Endothelial cell (in vitro differentiated cells): Measurements from ENCODE around the gene KANSL1L. TPM values are rescaled to one million over a fixed set of nuclear protein-coding genes. Genes with fewer than 3 reads are reported as not detected.

Experiments
- DNase-seq: peaks from one replicate; pipeline ENCODE4 v3.0.0; 2021; ENCODE audit warnings: low spot score
- H3K27ac Mint-ChIP-seq: one replicate; pipeline ENCODE4 v1.8.0; 2021; ENCODE audit warnings: mixed read lengths, inconsistent platforms; ENCODE audit not compliant: unreplicated experiment
- H3K27me3 Mint-ChIP-seq: one replicate; pipeline ENCODE4 v1.8.0; 2021; ENCODE audit warnings: mild to moderate bottlenecking, moderate library complexity, mixed read lengths, inconsistent platforms; ENCODE audit not compliant: unreplicated experiment
- H3K36me3 Mint-ChIP-seq: one replicate; pipeline ENCODE4 v1.8.0; 2021; ENCODE audit warnings: mild to moderate bottlenecking, low read depth, mixed read lengths, inconsistent platforms; ENCODE audit not compliant: unreplicated experiment
- H3K4me1 Mint-ChIP-seq: one replicate; pipeline ENCODE4 v1.8.0; 2021; ENCODE audit warnings: mild to moderate bottlenecking, mixed read lengths, inconsistent platforms; ENCODE audit not compliant: unreplicated experiment
- H3K4me3 Mint-ChIP-seq: one replicate; pipeline ENCODE4 v1.8.0; 2021; ENCODE audit warnings: mild to moderate bottlenecking, mixed read lengths, inconsistent platforms; ENCODE audit not compliant: unreplicated experiment
- H3K9me3 Mint-ChIP-seq: one replicate; pipeline ENCODE4 v1.8.0; 2021; ENCODE audit warnings: mixed read lengths, inconsistent platforms; ENCODE audit not compliant: unreplicated experiment
- CTCF ChIP-seq: fragments of 200-600 bp; sonication (generic); IDR thresholded peaks from one replicate; pipeline ENCODE4 v1.5.0; 2021; ENCODE audit warnings: antibody characterized with exemption; ENCODE audit not compliant: unreplicated experiment
- total RNA-seq: library from RNA; stranded (reverse); fragmentation: NEBNext Ultra II Directional; extraction: Animal tissue kit (Norgen Biotek cat#: 25700); gene quantifications from one replicate; pipeline ENCODE4 v1.2.1, GENCODE V29; 2021; ENCODE audit not compliant: unreplicated experiment

Gene KANSL1L
- total RNA-seq, 1 donor from 2014 or later, result 13.0 TPM

DNA sequence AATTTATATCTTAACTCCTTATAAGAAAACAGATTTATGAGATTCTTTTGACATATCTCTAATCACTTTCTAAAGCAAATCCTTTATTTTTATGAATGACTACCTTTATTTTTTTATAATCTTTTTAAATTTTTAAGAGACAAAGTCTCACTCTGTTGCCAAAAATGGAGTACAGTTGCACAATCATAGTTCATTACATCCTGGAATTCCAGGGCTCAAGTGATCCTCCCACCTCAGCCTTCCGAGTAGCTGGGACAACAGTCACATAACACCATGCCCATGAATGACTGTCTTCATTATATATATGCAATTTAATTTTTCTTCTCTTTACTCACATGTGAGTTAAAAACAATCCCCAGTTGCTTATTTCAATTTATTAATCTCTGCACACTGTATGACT, 32.3 kb upstream of the KANSL1L start:
- Mint-ChIP-seq H3K4me1 (no peaks in the 10 kb centered on the region), H3K36me3 (no peaks in the 10 kb centered on the region), H3K9me3 (no peaks in the 10 kb centered on the region), H3K27me3 (no peaks in the 10 kb centered on the region), H3K4me3 (no peak overlapping the region), H3K27ac (no peak overlapping the region)
- TF ChIP-seq CTCF, result no peak
- DNase-seq, result no peak

DNA sequence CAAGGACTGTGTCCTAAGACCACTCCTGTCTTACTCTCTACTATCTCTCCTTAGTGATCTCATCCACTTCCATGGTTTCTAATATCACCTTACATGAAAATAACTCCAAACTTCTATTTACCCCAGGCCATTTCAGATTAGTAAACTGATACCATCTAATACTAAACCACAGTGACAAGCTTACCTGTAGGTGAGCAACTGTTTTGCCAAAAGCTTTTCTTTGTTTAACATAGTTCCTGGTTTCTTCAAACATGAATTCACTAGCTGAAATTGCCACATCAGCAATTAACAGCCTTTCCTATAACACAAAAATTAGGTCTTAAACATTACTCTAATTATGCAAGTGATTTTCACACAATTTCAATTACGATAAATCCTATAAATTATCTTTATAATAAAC, 31.9 kb upstream of the KANSL1L start:
- no peaks in the 10 kb centered on the region for H3K4me1 Mint-ChIP-seq
- H3K9me3 Mint-ChIP-seq, result no peaks in the 10 kb centered on the region
- no peak overlapping the region for H3K27ac Mint-ChIP-seq
- TF ChIP-seq CTCF, result no peak
- H3K4me3 Mint-ChIP-seq, result no peak overlapping the region
- H3K36me3 Mint-ChIP-seq, result no peaks in the 10 kb centered on the region
- H3K27me3 Mint-ChIP-seq, result no peaks in the 10 kb centered on the region
- no peak for DNase-seq

- Mint-ChIP-seq H3K4me1 (no peaks in the 10 kb centered on the region), H3K27me3 (no peaks in the 10 kb centered on the region), H3K36me3 (no peaks in the 10 kb centered on the region), H3K9me3 (no peaks in the 10 kb centered on the region), H3K27ac (no peak overlapping the region), H3K4me3 (no peak overlapping the region)
- no peak for TF ChIP-seq CTCF
- no peak for DNase-seq
Measured at GRCh38 chr2:210199854-210200253, 28.6 kb upstream of the KANSL1L start.

DNA sequence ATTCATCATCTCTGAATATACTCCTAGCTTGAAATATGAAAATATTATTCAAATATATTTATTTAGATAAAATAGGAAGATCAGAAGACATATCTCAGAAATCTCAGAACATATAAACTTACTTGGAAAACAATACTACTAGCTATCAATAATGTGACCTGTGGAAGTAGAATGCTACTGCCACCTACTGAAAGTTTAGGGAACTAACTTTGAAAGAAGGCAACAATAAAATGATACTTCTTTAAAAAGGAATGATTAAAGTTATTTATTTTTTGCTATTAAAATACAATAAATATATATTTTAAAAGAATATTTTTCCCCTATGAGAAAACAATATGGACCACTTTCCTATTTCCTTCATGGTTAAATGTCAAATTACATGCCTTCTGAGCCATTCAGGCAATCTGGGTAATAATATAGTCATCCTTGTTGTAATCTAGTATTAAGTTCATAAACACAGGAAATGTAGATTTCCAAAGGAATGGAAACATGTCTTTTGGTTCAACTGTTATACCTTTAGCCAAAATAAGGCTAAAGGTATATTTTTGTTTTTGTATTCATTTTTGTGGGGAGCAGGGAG, 28.1 kb upstream of the KANSL1L start:
- H3K27me3 Mint-ChIP-seq, result no peaks in the 10 kb centered on the region
- no peaks in the 10 kb centered on the region for H3K4me1 Mint-ChIP-seq

More for the DNA sequence above, 28.1 kb upstream of the KANSL1L start:
- DNase-seq, result no peak
- Mint-ChIP-seq H3K9me3 (no peaks in the 10 kb centered on the region), H3K36me3 (no peaks in the 10 kb centered on the region), H3K4me3 (no peak overlapping the region), H3K27ac (no peak overlapping the region)
- TF ChIP-seq CTCF, result peak; percentile 84
